ENCODE results near the gene SLC1A4. TPM values are rescaled to one million over a fixed set of nuclear protein-coding genes. Genes with fewer than 3 reads are reported as not detected.
"Not testable (repeated sequence)": the region's sequence is repeated elsewhere in the genome, so short reads cannot be mapped to it uniquely, and the experiment has no call there.

SLC1A4 gene
- total RNA-seq, 3 donors from 2014 or later: 9.1 to 31.5 (median 11.4) TPM

GRCh38 chr2:64957109-64957903, 31.9 kb upstream of the SLC1A4 start:
- no peak for TF ChIP-seq CTCF (IDR thresholded peaks at IDR 0.05)
- TF ChIP-seq POLR2AphosphoS5 (IDR thresholded peaks at IDR 0.05): no peak
- TF ChIP-seq POLR2A (IDR thresholded peaks at IDR 0.05): no peak
- Histone ChIP-seq H3K4me1 (no peaks in the 10 kb centered on the region), H3K27me3 (no peaks in the 10 kb centered on the region), H3K4me3 (no peak overlapping the region), H3K27ac (no peak overlapping the region), H3K9me3 (no peaks in the 10 kb centered on the region), H3K36me3 (no peaks in the 10 kb centered on the region)
- intact Hi-C loops (cut with DNase I; ENCODE audit: low total_unique reads): no loop called here
- DNase-seq (ENCODE audit: low spot score in 2 of 2): no peak

- intact Hi-C loops (cut with DNase I; ENCODE audit: low total_unique reads): no loop called here
- TF ChIP-seq POLR2A (IDR thresholded peaks at IDR 0.05) (no peak), POLR2AphosphoS5 (IDR thresholded peaks at IDR 0.05) (no peak), CTCF (IDR thresholded peaks at IDR 0.05) (no peak)
- H3K9me3 ChIP-seq: no peaks in the 10 kb centered on the region
- no peak for DNase-seq (ENCODE audit: low spot score in 2 of 2)
- H3K27me3 ChIP-seq: no peaks in the 10 kb centered on the region
- no peak overlapping the region for H3K4me3 ChIP-seq
- H3K27ac ChIP-seq: no peak overlapping the region
- no peaks in the 10 kb centered on the region for H3K4me1 ChIP-seq
- H3K36me3 ChIP-seq: no peaks in the 10 kb centered on the region
These were observed 30.6 kb upstream of the SLC1A4 start for GRCh38 chr2:64958556-64958955.

GRCh38 chr2:64960819-64961218, 28.4 kb upstream of the SLC1A4 start:
- no peaks in the 10 kb centered on the region for H3K9me3 ChIP-seq
- no peak overlapping the region for H3K27ac ChIP-seq
- no peaks in the 10 kb centered on the region for H3K4me1 ChIP-seq
- no peak for TF ChIP-seq CTCF (IDR thresholded peaks at IDR 0.05)
- TF ChIP-seq POLR2A (IDR thresholded peaks at IDR 0.05): no peak
- intact Hi-C loops (cut with DNase I; ENCODE audit: low total_unique reads): loop anchor here (2.0 kb wide), 1 partner anchor 30 kb away; no protein-coding TSS in a partner anchor
- no peaks in the 10 kb centered on the region for H3K36me3 ChIP-seq
- no peak for DNase-seq (ENCODE audit: low spot score in 2 of 2)
- H3K27me3 ChIP-seq: no peaks in the 10 kb centered on the region
- no peak overlapping the region for H3K4me3 ChIP-seq

GRCh38 chr2:64963138-64963537, 26.1 kb upstream of the SLC1A4 start:
- intact Hi-C loops (cut with DNase I; ENCODE audit: low total_unique reads): not testable (repeated sequence)

GRCh38 chr2:64963719-64964118, 25.5 kb upstream of the SLC1A4 start:
- H3K27me3 ChIP-seq: no peaks in the 10 kb centered on the region
- H3K36me3 ChIP-seq: no peaks in the 10 kb centered on the region
- DNase-seq (ENCODE audit: low spot score in 2 of 2): no peak
- no peak for TF ChIP-seq CTCF (IDR thresholded peaks at IDR 0.05)
- no peaks in the 10 kb centered on the region for H3K4me1 ChIP-seq
- H3K9me3 ChIP-seq: no peaks in the 10 kb centered on the region
- no peak overlapping the region for H3K27ac ChIP-seq
- intact Hi-C loops (cut with DNase I; ENCODE audit: low total_unique reads): no loop called here
- H3K4me3 ChIP-seq: no peak overlapping the region

More at GRCh38 chr2:64963138-64963537, 26.1 kb upstream of the SLC1A4 start:
- H3K36me3 ChIP-seq; H3K4me1 ChIP-seq; H3K9me3 ChIP-seq; H3K4me3 ChIP-seq; H3K27ac ChIP-seq; DNase-seq (ENCODE audit: low spot score in 2 of 2); H3K27me3 ChIP-seq: not testable (repeated sequence)

All from breast epithelium (tissue), 4 donors.